Activated CD4-positive, alpha-beta memory T cell treated with anti-CD3 and anti-CD28 coated beads for 36 hours (primary cell): ENCODE results near the gene FOXP1. TPM values are rescaled to one million over a fixed set of nuclear protein-coding genes. Genes with fewer than 3 reads are reported as not detected.
A peak's percentile ranks its signal among the peaks of the same experiment; 100 is the strongest.

Experiments
- CTCF ChIA-PET: fragments of 350-600 bp; sonication (Branson Sonifier 250); formaldehyde crosslinking; loops from one replicate; lab custom pipeline; 2021; ENCODE audit warnings: antibody characterized with exemption, inconsistent platforms; lab: Charles Lee
- POLR2A ChIA-PET: fragments of 350-600 bp; sonication (Branson Sonifier 250); formaldehyde crosslinking; loops from one replicate; lab custom pipeline; 2021; ENCODE audit warnings: antibody characterized with exemption; lab: Charles Lee
- DNase-seq: peaks from one replicate; pipeline ENCODE4 v3.0.0-alpha.2; 2020
- H3K27ac Mint-ChIP-seq: one replicate; pipeline ENCODE4 v1.8.0; 2021; ENCODE audit warnings: mixed read lengths
- H3K27me3 Mint-ChIP-seq: one replicate; pipeline ENCODE4 v1.8.0; 2021; ENCODE audit warnings: mixed read lengths
- H3K36me3 Mint-ChIP-seq: one replicate; pipeline ENCODE4 v1.8.0; 2021; ENCODE audit warnings: mixed read lengths
- H3K4me1 Mint-ChIP-seq: one replicate; pipeline ENCODE4 v1.8.0; 2021; ENCODE audit warnings: low read depth, mixed read lengths
- H3K4me3 Mint-ChIP-seq: one replicate; pipeline ENCODE4 v1.8.0; 2021; ENCODE audit warnings: mild to moderate bottlenecking, mixed read lengths
- H3K9me3 Mint-ChIP-seq: one replicate; pipeline ENCODE4 v1.8.0; 2021; ENCODE audit warnings: mixed read lengths
- intact Hi-C: fragments of 100-400 bp; cut with micrococcal nuclease; formaldehyde crosslinking; loops from one replicate; pipeline ENCODE4 v1.15.1; 2023
- total RNA-seq, 2 experiments: library from RNA; stranded (reverse); gene quantifications; one replicate each; pipeline ENCODE4 v1.2.3, GENCODE V29; 2021

FOXP1 gene
- total RNA-seq, 2 experiments from 2014 or later: 94.4 to 102 TPM

GRCh38 chr3:71064956-71065763 is 518.4 kb downstream of the FOXP1 start:
- ChIA-PET CTCF (interaction anchor here (1.3 kb wide), 1 partner anchor 15 kb away, joined by 3 read pairs; no protein-coding TSS in a partner anchor), POLR2A (interaction anchor here (0.9 to 6.9 kb wide), 15 partner anchors 8 to 518 kb away, joined by 3 to 35 read pairs (median 4); partner anchors contain the start of gene FOXP1)
- Mint-ChIP-seq H3K9me3 (no peaks in the 10 kb centered on the region), H3K36me3 (peaks cover 3% of the 10 kb centered on the region), H3K27ac (peak overlapping the region; percentile 96), H3K27me3 (no peaks in the 10 kb centered on the region), H3K4me3 (peak overlapping the region; percentile 83), H3K4me1 (peaks cover 64% of the 10 kb centered on the region)
- intact Hi-C loops: loop anchor here (1.0 to 10.0 kb wide), 7 partner anchors 161 to 1983 kb away; partner anchors contain the start of genes ARL6IP5 and UBA3
- DNase-seq: peak; percentile 64

- CTCF ChIA-PET: interaction anchor here (1.3 kb wide), 1 partner anchor 16 kb away, joined by 3 read pairs; no protein-coding TSS in a partner anchor
- no peak overlapping the region for H3K4me3 Mint-ChIP-seq
- H3K4me1 Mint-ChIP-seq: peaks cover 63% of the 10 kb centered on the region
- no peak overlapping the region for H3K27ac Mint-ChIP-seq
- no peaks in the 10 kb centered on the region for H3K27me3 Mint-ChIP-seq
- no peaks in the 10 kb centered on the region for H3K9me3 Mint-ChIP-seq
- POLR2A ChIA-PET: interaction anchor here (0.7 to 6.9 kb wide), 20 partner anchors 11 to 518 kb away, joined by 3 to 35 read pairs (median 6); partner anchors contain the start of gene FOXP1
- intact Hi-C loops: loop anchor here (1.0 to 10.0 kb wide), 7 partner anchors 162 to 1982 kb away; partner anchors contain the start of genes ARL6IP5 and UBA3
- DNase-seq: peak; percentile 78
- peaks cover 4% of the 10 kb centered on the region for H3K36me3 Mint-ChIP-seq
Observed at GRCh38 chr3:71064291-71064955, 519.1 kb downstream of the FOXP1 start.

GRCh38 chr3:71063773-71064290 is 519.7 kb downstream of the FOXP1 start:
- Mint-ChIP-seq H3K4me3 (no peak overlapping the region), H3K27me3 (no peaks in the 10 kb centered on the region), H3K4me1 (peaks cover 63% of the 10 kb centered on the region), H3K36me3 (peaks cover 4% of the 10 kb centered on the region), H3K27ac (no peak overlapping the region), H3K9me3 (no peaks in the 10 kb centered on the region)
- DNase-seq: peak; percentile 69
- CTCF ChIA-PET: interaction anchor here (1.3 to 1.7 kb wide), 2 partner anchors 23 to 58 kb away, joined by 4 to 6 read pairs; no protein-coding TSS in a partner anchor
- intact Hi-C loops: loop anchor here (1.0 to 10.0 kb wide), 17 partner anchors 14 to 1982 kb away; partner anchors contain the start of genes ARL6IP5 and UBA3
- POLR2A ChIA-PET: interaction anchor here (0.7 to 6.9 kb wide), 26 partner anchors 11 to 521 kb away, joined by 3 to 35 read pairs (median 4); partner anchors contain the start of gene FOXP1

GRCh38 chr3:71062952-71063772 is 520.4 kb downstream of the FOXP1 start:
- peaks cover 4% of the 10 kb centered on the region for H3K36me3 Mint-ChIP-seq
- no peaks in the 10 kb centered on the region for H3K27me3 Mint-ChIP-seq
- peak; percentile 36 for DNase-seq
- ChIA-PET CTCF (interaction anchor here (1.3 to 1.7 kb wide), 2 partner anchors 24 to 57 kb away, joined by 4 to 6 read pairs; no protein-coding TSS in a partner anchor), POLR2A (interaction anchor here (0.7 to 6.9 kb wide), 27 partner anchors 10 to 522 kb away, joined by 3 to 35 read pairs (median 5); partner anchors contain the start of gene FOXP1)
- H3K4me1 Mint-ChIP-seq: peaks cover 65% of the 10 kb centered on the region
- H3K9me3 Mint-ChIP-seq: no peaks in the 10 kb centered on the region
- H3K27ac Mint-ChIP-seq: no peak overlapping the region
- intact Hi-C loops: loop anchor here (1.0 to 10.0 kb wide), 16 partner anchors 13 to 1981 kb away; partner anchors contain the start of genes ARL6IP5 and UBA3
- H3K4me3 Mint-ChIP-seq: no peak overlapping the region

- intact Hi-C loops: loop anchor here (2.0 to 10.0 kb wide), 10 partner anchors 65 to 1980 kb away; partner anchors contain the start of genes ARL6IP5 and UBA3
- Mint-ChIP-seq H3K27ac (no peak overlapping the region), H3K27me3 (no peaks in the 10 kb centered on the region), H3K9me3 (no peaks in the 10 kb centered on the region), H3K36me3 (peaks cover 4% of the 10 kb centered on the region), H3K4me1 (peaks cover 65% of the 10 kb centered on the region), H3K4me3 (no peak overlapping the region)
- no peak for DNase-seq
- POLR2A ChIA-PET: interaction anchor here (0.7 to 6.9 kb wide), 22 partner anchors 9 to 523 kb away, joined by 3 to 35 read pairs (median 7); partner anchors contain the start of gene FOXP1
- CTCF ChIA-PET: interaction anchor here (0.7 to 1.7 kb wide), 4 partner anchors 12 to 744 kb away, joined by 4 to 6 read pairs (median 6); no protein-coding TSS in a partner anchor
Observed at GRCh38 chr3:71062037-71062932, 521.2 kb downstream of the FOXP1 start.

GRCh38 chr3:71061581-71061980 is 521.9 kb downstream of the FOXP1 start:
- H3K4me3 Mint-ChIP-seq: no peak overlapping the region
- ChIA-PET POLR2A (interaction anchor here (0.8 to 6.9 kb wide), 10 partner anchors 12 to 521 kb away, joined by 3 to 35 read pairs (median 9); partner anchors contain the start of gene FOXP1), CTCF (interaction anchor here (0.7 to 1.7 kb wide), 3 partner anchors 11 to 336 kb away, joined by 3 to 6 read pairs (median 3); no protein-coding TSS in a partner anchor)

GRCh38 chr3:71061037-71061436 is 522.5 kb downstream of the FOXP1 start:
- H3K4me1 Mint-ChIP-seq: peaks cover 65% of the 10 kb centered on the region
- H3K9me3 Mint-ChIP-seq: no peaks in the 10 kb centered on the region
- no peaks in the 10 kb centered on the region for H3K27me3 Mint-ChIP-seq
- peak overlapping the region; percentile 94 for H3K27ac Mint-ChIP-seq
- no peak overlapping the region for H3K4me3 Mint-ChIP-seq
- no peak for DNase-seq
- ChIA-PET CTCF (interaction anchor here (0.7 to 1.7 kb wide), 4 partner anchors 10 to 337 kb away, joined by 3 to 6 read pairs (median 4); no protein-coding TSS in a partner anchor), POLR2A (interaction anchor here (0.8 to 6.9 kb wide), 8 partner anchors 10 to 522 kb away, joined by 3 to 35 read pairs (median 6); partner anchors contain the start of gene FOXP1)
- peaks cover 5% of the 10 kb centered on the region for H3K36me3 Mint-ChIP-seq
- intact Hi-C loops: loop anchor here (5.0 to 10.0 kb wide), 6 partner anchors 289 to 1979 kb away; partner anchors contain the start of genes ARL6IP5 and UBA3

More at GRCh38 chr3:71061581-71061980, 521.9 kb downstream of the FOXP1 start:
- H3K9me3 Mint-ChIP-seq: no peaks in the 10 kb centered on the region
- H3K27me3 Mint-ChIP-seq: no peaks in the 10 kb centered on the region
- no peak overlapping the region for H3K27ac Mint-ChIP-seq
- intact Hi-C loops: loop anchor here (5.0 to 10.0 kb wide), 6 partner anchors 289 to 1979 kb away; partner anchors contain the start of genes ARL6IP5 and UBA3
- peaks cover 4% of the 10 kb centered on the region for H3K36me3 Mint-ChIP-seq
- H3K4me1 Mint-ChIP-seq: peaks cover 65% of the 10 kb centered on the region
- no peak for DNase-seq

- no peaks in the 10 kb centered on the region for H3K9me3 Mint-ChIP-seq
- H3K27me3 Mint-ChIP-seq: no peaks in the 10 kb centered on the region
- POLR2A ChIA-PET: interaction anchor here (1.3 to 6.9 kb wide), 7 partner anchors 9 to 522 kb away, joined by 3 to 35 read pairs (median 7); partner anchors contain the start of gene FOXP1
- H3K27ac Mint-ChIP-seq: peak overlapping the region; percentile 94
- no peak overlapping the region for H3K4me3 Mint-ChIP-seq
- intact Hi-C loops: loop anchor here (5.0 to 10.0 kb wide), 6 partner anchors 288 to 1978 kb away; partner anchors contain the start of genes ARL6IP5 and UBA3
- peaks cover 10% of the 10 kb centered on the region for H3K36me3 Mint-ChIP-seq
- peaks cover 67% of the 10 kb centered on the region for H3K4me1 Mint-ChIP-seq
- CTCF ChIA-PET: interaction anchor here (1.2 to 1.7 kb wide), 4 partner anchors 10 to 338 kb away, joined by 3 to 6 read pairs (median 4); no protein-coding TSS in a partner anchor
- DNase-seq: no peak
Observed at GRCh38 chr3:71060536-71060935, 523.0 kb downstream of the FOXP1 start.

GRCh38 chr3:71057526-71057894 is 526.0 kb downstream of the FOXP1 start:
- peak overlapping the region; percentile 59 for H3K4me3 Mint-ChIP-seq
- ChIA-PET POLR2A (interaction anchor here (0.6 to 2.7 kb wide), 18 partner anchors 8 to 1951 kb away, joined by 3 to 11 read pairs (median 4); no protein-coding TSS in a partner anchor), CTCF (interaction anchor here (1.0 to 2.5 kb wide), 6 partner anchors 10 to 529 kb away, joined by 3 to 6 read pairs (median 5); no protein-coding TSS in a partner anchor)
- DNase-seq: no peak
- intact Hi-C loops: loop anchor here (1.0 kb wide), 2 partner anchors 9 kb away; no protein-coding TSS in a partner anchor
- peak overlapping the region; percentile 91 for H3K27ac Mint-ChIP-seq
- peaks cover 97% of the 10 kb centered on the region for H3K4me1 Mint-ChIP-seq
- peaks cover 33% of the 10 kb centered on the region for H3K36me3 Mint-ChIP-seq
- no peaks in the 10 kb centered on the region for H3K9me3 Mint-ChIP-seq
- no peaks in the 10 kb centered on the region for H3K27me3 Mint-ChIP-seq
